HG03469 (cell line): ENCODE data around the gene MALRD1.

ENCODE experiments used
- ATAC-seq: cut with Tn5 transposase; IDR thresholded peaks from one replicate; pipeline ENCODE4 v1.9.1; 2021; ENCODE audit warnings: mild to moderate bottlenecking, moderate library complexity, moderate number of reproducible peaks; ENCODE audit not compliant: unreplicated experiment

MALRD1 gene

DNA sequence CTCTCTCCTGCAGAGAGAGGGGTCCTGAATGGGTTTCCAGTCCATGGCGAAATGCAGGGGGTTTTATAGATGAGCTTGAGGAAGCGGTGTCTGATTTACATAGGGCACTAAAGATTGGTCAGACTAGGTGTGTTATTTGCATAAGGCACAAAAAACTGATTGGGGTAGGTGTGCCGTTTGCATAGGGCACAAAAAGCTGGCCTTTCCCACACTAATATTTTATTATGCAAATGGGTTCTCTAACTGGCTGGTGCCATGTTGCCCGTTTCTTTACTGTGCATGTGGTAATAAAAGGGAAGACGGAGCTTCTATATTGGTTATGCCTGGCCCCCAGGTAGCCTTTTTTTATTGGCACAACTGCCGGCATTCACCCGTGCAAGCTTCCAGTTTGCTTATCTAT is 50.2 kb downstream of the MALRD1 start:
- ATAC-seq, result no peak

DNA sequence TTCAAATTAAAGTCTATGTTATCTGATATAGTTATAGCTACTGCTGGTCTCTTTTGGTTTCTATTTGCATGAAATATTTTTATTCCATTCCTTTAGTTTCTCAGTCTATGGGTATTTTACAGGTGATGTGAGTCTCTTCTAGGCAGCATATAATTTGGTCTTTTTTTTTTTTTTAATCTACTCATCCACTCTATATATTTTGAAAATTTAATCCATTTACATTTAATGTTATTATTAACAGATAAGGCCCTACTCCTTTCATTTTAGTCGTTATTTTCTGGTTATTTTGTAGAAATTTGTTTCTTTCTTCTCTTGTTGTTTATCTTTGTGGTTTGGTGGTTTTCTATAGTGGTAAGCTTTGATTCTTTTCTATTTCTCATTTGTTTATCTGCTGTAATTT is 58.8 kb downstream of the MALRD1 start:
- ATAC-seq, result no peak

DNA sequence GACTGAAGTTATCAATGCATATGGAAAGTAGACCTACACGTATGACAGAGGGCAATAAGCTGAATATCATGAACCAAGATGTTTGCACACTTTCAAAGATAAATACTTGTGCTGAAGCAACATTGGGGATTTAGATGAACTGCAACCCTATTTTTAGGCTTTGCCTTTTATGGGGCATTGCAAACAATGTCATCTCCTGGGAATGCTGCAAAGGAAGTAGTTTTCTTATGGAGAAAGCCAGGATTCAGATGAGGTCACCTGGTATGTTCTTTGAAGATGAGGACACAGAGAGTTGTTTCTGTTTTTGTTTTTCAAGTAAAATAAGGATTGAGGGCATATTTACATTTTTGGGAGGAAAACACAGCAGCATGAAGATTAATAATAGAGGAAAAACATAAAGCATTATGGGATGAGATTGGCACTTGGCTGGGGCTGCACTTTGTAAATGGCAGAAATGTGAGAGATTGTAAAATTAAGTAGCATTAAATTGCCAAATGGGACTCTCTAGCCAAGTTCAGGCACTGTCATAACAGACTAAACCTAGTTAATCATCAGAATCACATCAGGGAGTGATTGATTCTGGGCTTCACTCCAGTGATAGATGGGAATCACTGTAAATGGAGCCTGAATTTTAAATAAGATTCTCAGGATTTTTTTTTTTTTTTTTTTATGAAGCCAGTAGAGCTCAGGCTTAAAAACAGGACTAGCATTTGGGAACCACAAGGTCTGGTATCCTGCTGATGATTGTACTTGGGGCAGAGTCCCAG is 63.1 kb downstream of the MALRD1 start:
- no peak for ATAC-seq

DNA sequence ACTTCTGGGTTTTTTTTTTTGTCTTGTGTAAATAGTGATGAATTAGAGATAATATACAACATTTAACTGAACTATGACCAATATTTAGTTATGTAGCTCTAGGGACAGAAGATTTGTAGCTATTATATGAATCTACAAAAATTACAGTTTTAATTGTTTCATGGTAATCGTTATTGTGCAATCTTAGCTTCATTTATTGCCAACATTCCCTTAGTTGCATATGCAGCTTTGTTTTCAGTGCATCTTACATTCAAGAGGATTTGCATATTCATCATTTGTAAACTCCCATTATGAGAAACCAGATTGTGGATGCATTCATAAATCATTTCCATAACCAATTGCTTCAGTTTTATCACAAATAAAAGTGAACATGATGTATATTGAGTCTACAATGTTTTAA is 68.8 kb downstream of the MALRD1 start:
- no peak for ATAC-seq

DNA sequence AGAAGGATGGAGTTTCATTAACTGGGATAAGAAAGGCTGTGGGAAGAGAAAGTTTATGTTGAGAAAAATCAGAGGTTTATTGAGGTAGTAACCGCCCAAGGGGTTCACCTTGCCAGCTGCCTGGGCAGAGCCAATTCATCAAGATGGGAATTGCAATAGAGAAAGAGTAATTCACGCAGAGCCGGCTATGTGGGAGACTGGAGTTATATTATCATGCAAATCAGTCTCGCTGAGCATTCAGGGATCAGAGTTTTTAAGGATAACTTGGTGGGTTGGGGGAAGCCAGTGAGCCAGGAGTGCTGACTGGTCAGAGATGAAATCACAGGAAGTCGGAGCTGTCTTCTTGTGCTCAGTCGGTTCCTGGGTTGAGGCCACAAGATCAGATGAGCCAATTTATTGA is 70.6 kb downstream of the MALRD1 start:
- no peak for ATAC-seq

DNA sequence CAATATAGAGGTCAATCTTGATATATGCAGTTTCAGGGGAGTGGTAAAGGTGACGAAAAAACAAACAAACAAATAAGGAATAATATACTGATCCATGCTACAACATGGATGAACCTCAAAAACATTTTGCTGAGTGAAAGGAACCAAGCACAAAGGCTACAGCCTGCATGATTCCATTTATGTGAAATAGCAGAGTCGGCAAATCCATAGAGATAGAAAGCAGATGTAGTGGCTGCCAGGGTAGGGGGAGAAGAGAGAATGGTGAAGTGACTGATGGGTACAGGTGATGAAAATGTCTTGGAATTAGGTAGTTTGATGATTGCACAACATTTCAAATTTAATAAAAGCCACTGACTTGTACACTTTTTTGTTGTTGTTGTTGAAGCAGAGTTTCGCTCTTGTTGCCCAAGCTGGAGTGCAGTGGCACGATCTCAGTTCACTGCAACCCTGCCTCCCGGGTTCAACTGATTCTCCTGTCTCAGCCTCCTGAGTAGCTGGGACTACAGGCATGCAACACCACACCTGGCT is 71.8 kb downstream of the MALRD1 start:
- ATAC-seq, result no peak

DNA sequence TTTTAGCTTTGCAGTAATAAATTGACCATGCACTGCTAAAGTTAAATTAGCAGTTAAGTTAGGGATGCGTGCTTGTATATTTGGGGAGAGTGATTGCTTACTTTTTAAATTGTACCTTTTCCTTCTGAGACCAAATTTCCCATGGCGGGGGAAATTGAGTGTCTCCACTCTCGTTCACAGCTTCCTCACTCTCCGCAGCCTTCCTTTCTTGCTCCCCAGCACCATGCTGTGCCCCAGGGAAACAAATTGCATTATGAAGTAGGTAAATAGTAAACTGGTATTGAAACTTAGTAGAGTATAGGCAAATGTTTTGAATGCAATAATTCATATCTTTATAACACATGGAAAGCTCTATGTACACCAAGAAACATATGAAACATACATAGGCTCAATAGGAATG is 85.4 kb downstream of the MALRD1 start:
- no peak for ATAC-seq

GRCh38 chr10:19142967-19143366 is 94.4 kb downstream of the MALRD1 start:
- no peak for ATAC-seq

- no peak for ATAC-seq
Measured at GRCh38 chr10:19144206-19144605, 95.6 kb downstream of the MALRD1 start.

- ATAC-seq, result no peak
Measured at GRCh38 chr10:19154375-19154774, 105.8 kb downstream of the MALRD1 start.

- no peak for ATAC-seq
Measured at GRCh38 chr10:19158358-19158757, 109.8 kb downstream of the MALRD1 start.

DNA sequence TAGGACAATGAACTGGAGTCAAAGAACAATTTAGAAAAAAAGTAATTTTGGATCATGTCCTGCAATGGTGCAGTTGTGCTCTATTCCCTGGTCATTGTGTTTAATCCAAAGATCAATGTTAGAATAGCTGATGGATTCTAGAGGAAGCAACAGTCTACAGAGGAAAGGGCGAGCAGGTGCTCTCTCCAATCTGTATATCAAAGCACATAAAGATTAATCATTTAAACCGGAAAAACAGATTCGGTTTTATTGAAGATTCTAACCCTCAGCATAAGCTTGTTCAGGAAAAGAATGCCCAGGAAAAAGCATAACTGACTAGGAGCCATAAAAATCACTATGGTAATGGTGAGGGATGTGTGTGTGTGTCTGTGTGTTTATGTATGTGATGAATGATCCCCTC is 110.3 kb downstream of the MALRD1 start:
- ATAC-seq, result no peak

GRCh38 chr10:19164461-19164860 is 115.9 kb downstream of the MALRD1 start:
- ATAC-seq, result no peak

GRCh38 chr10:19168584-19168983 is 120.0 kb downstream of the MALRD1 start:
- ATAC-seq, result no peak

DNA sequence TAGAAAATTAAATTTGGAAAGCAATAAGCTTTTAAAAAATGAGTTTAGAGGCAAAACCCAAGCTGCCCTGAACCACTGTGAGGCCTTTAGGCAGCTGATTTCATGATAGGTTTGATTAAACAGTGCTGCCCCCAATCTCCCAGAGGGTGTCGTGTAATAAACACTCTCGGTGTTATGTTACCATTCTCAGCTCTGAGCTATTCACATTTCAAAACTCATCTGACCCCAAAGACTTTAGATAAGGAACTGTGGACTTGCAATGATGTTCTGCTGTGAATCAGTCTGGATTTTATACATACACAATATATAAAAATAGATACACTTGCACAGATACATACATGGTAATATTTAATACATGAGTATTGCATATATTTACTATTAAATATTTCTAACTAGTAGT is 120.4 kb downstream of the MALRD1 start:
- no peak for ATAC-seq

DNA sequence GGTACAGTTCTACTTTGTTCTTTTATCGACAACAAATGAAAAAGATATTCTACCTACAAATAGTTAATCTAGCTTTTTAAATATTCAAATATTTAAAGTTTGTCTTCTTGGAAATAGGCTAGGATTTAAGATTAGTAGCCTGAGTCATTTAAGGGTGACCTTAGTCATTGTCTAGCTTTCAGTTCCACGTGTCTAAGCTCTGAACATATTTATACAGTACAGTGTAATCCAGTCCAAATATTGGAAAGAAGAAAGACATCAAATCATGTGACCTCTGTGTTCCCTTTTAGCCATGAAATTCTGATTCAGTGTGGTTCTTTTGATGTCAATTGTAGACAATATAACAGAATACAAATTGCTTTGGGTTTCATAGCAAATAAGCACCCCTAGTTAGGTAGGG is 121.1 kb downstream of the MALRD1 start:
- ATAC-seq, result no peak

DNA sequence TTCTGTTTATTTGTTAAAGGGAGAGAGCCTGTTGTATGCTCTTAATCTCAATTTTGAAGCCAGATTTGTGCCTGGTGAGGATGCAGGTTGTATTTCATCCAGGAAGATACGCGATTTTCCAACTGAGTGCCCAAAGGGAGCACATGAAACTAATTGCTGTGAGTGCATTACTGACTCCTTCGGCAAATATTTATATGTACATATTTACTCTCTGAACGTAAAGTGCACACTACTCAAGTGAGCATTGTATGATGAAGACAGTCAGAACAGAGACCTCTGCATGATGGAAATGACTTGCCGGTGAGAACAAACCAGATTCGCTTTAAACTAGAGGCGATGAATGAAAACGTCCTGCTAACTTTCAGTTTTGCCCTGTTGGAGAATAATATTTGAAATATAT is 130.1 kb downstream of the MALRD1 start:
- no peak for ATAC-seq

GRCh38 chr10:19184891-19185290 is 136.3 kb downstream of the MALRD1 start:
- no peak for ATAC-seq

- no peak for ATAC-seq
Measured at GRCh38 chr10:19194866-19195265, 146.3 kb downstream of the MALRD1 start.

DNA sequence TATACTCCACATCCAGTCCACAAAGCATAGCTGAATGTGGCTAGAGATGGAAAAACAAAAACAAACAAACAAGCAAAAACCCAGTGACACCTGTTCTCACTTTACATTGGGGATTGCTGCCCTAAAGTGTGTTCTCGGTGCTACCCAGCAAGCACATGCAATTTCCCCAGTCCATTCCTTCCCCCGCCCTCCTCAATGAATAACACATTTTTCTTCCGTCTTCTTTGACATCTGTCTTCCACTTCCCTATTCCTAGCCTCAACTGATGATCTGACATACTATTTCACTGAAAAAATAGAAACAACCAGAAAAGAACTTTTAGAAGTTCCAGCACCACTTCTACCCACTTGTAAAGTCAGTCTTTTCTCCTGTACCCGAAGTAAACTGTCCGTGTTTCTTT is 147.1 kb downstream of the MALRD1 start:
- no peak for ATAC-seq

GRCh38 chr10:19200211-19200610 is 151.6 kb downstream of the MALRD1 start:
- ATAC-seq, result no peak

- ATAC-seq, result no peak
Measured at GRCh38 chr10:19204246-19204917, 155.8 kb downstream of the MALRD1 start.
